ENCODE data around the gene ATXN7L1. TPM values are rescaled to one million over a fixed set of nuclear protein-coding genes. Genes with fewer than 3 reads are reported as not detected.
A peak's percentile ranks its signal among the peaks of the same experiment; 100 is the strongest.

Gene ATXN7L1
- total RNA-seq, 1 experiment from 2014 or later: 38.5 TPM

GRCh38 chr7:105677817-105678573 lies 198.4 kb downstream of the ATXN7L1 start (continued):
- TF ChIP-seq ZNF281 (CRISPR knock-in tag; IDR thresholded peaks at IDR 0.05) (no peak), HMGA2 (CRISPR knock-in tag; IDR thresholded peaks at IDR 0.05) (no peak), ZNF263 (CRISPR knock-in tag; IDR thresholded peaks at IDR 0.05; ENCODE audit: low read depth) (no peak), JAZF1 (CRISPR knock-in tag; IDR thresholded peaks at IDR 0.05) (no peak), ZNF416 (CRISPR knock-in tag; IDR thresholded peaks at IDR 0.05) (no peak), FOXP1 (CRISPR knock-in tag; IDR thresholded peaks at IDR 0.05; ENCODE audit: borderline replicate concordance) (no peak)

- ChIA-PET CTCF (interaction anchor here (2.0 to 2.1 kb wide), 2 partner anchors 12 to 21 kb away, joined by 6 to 13 read pairs; no protein-coding TSS in a partner anchor), POLR2A (no interaction called here)
- peak overlapping the region; percentile 31; the same call in 1 of the 2 replicates for H3K27ac Mint-ChIP-seq
- peaks cover 76% of the 10 kb centered on the region for H3K4me1 Mint-ChIP-seq
- H3K27me3 Mint-ChIP-seq (ENCODE audit: low read depth): no peaks in the 10 kb centered on the region
- ATAC-seq (no peak), DNase-seq (ENCODE audit: low spot score) (no peak)
- H3K36me3 Mint-ChIP-seq: peaks cover 3% of the 10 kb centered on the region; the same call in 1 of the 2 replicates
- TF ChIP-seq NFATC4 (CRISPR knock-in tag; IDR thresholded peaks at IDR 0.05): no peak
- TF ChIP-seq ZNF416 (CRISPR knock-in tag; IDR thresholded peaks at IDR 0.05): no peak
- TF ChIP-seq HMGXB4 (CRISPR knock-in tag; IDR thresholded peaks at IDR 0.05): no peak
- no peak for TF ChIP-seq MAX (CRISPR knock-in tag; IDR thresholded peaks at IDR 0.05)
- TF ChIP-seq HMGA2 (CRISPR knock-in tag; IDR thresholded peaks at IDR 0.05): no peak
- no peak for TF ChIP-seq PRRX2 (CRISPR knock-in tag; IDR thresholded peaks at IDR 0.05)
- no peak for TF ChIP-seq E2F5 (CRISPR knock-in tag; IDR thresholded peaks at IDR 0.05)
- no peak for TF ChIP-seq ATF1 (CRISPR knock-in tag; IDR thresholded peaks at IDR 0.05)
- TF ChIP-seq SP1 (CRISPR knock-in tag; conservative IDR thresholded peaks at IDR 0.05): no peak
- no peak for TF ChIP-seq IRF2 (CRISPR knock-in tag; IDR thresholded peaks at IDR 0.05; ENCODE audit: borderline replicate concordance, low read depth)
- TF ChIP-seq SOX15 (CRISPR knock-in tag; IDR thresholded peaks at IDR 0.05): no peak
- no peak for TF ChIP-seq FOXK1 (CRISPR knock-in tag; IDR thresholded peaks at IDR 0.05)
- no peaks in the 10 kb centered on the region for H3K9me3 Mint-ChIP-seq
- no peak overlapping the region for H3K4me3 Mint-ChIP-seq
Observed at GRCh38 chr7:105677410-105677730, 199.0 kb downstream of the ATXN7L1 start.

- no peak overlapping the region for H3K4me3 Mint-ChIP-seq
- DNase-seq (ENCODE audit: low spot score) (no peak), ATAC-seq (no peak)
- H3K27me3 Mint-ChIP-seq (ENCODE audit: low read depth): no peaks in the 10 kb centered on the region
- H3K27ac Mint-ChIP-seq: no peak overlapping the region
- H3K9me3 Mint-ChIP-seq: no peaks in the 10 kb centered on the region
- H3K36me3 Mint-ChIP-seq: no peaks in the 10 kb centered on the region; the same call in 1 of the 2 replicates
- TF ChIP-seq E2F1 (CRISPR knock-in tag; IDR thresholded peaks at IDR 0.05) (no peak), ZMAT4 (CRISPR knock-in tag; IDR thresholded peaks at IDR 0.05) (no peak), TEAD4 (CRISPR knock-in tag; IDR thresholded peaks at IDR 0.05) (no peak)
- peaks cover 65% of the 10 kb centered on the region for H3K4me1 Mint-ChIP-seq
- ChIA-PET POLR2A (no interaction called here), CTCF (interaction anchor here (1.5 to 2.1 kb wide), 3 partner anchors 13 to 23 kb away, joined by 3 to 13 read pairs (median 6); no protein-coding TSS in a partner anchor)
Observed at GRCh38 chr7:105675934-105676371, 200.4 kb downstream of the ATXN7L1 start.
